Glutamatergic neuron (in vitro differentiated cells): ENCODE data around the gene ECE1. TPM values are rescaled to one million over a fixed set of nuclear protein-coding genes. Genes with fewer than 3 reads are reported as not detected.

ENCODE experiments used
- DNase-seq: peaks from one replicate; pipeline ENCODE4 v3.0.0; 2022
- H3K27ac Mint-ChIP-seq: one replicate; pipeline ENCODE4 v1.8.0; 2020; ENCODE audit warnings: mild to moderate bottlenecking, mixed read lengths, inconsistent platforms; ENCODE audit not compliant: unreplicated experiment
- H3K27me3 Mint-ChIP-seq: one replicate; pipeline ENCODE4 v1.8.0; 2020; ENCODE audit warnings: mild to moderate bottlenecking, moderate library complexity, mixed read lengths, inconsistent platforms; ENCODE audit not compliant: unreplicated experiment
- H3K36me3 Mint-ChIP-seq: one replicate; pipeline ENCODE4 v1.8.0; 2020; ENCODE audit warnings: mild to moderate bottlenecking, mixed read lengths, inconsistent platforms; ENCODE audit not compliant: unreplicated experiment
- H3K4me1 Mint-ChIP-seq: one replicate; pipeline ENCODE4 v1.8.0; 2020; ENCODE audit warnings: mild to moderate bottlenecking, low read depth, mixed read lengths, inconsistent platforms; ENCODE audit not compliant: unreplicated experiment
- H3K4me3 Mint-ChIP-seq: one replicate; pipeline ENCODE4 v1.8.0; 2020; ENCODE audit warnings: mild to moderate bottlenecking, mixed read lengths, inconsistent platforms; ENCODE audit not compliant: unreplicated experiment
- H3K9me3 Mint-ChIP-seq: one replicate; pipeline ENCODE4 v1.8.0; 2020; ENCODE audit warnings: mild to moderate bottlenecking, moderate library complexity, mixed read lengths, inconsistent platforms; ENCODE audit not compliant: unreplicated experiment
- total RNA-seq: library from RNA; stranded (reverse); fragmentation: NEBNext Ultra II Directional; extraction: Animal tissue kit (Norgen Biotek cat#: 25700); gene quantifications from one replicate; pipeline ENCODE4 v1.2.1, GENCODE V29; 2021; ENCODE audit not compliant: unreplicated experiment
- TF ChIP-seq, protein P1 (sequence below): fragments of 200-600 bp; sonication (generic); IDR thresholded peaks from one replicate; pipeline ENCODE4 v1.5.0; 2021; ENCODE audit not compliant: partially characterized antibody, unreplicated experiment

The ECE1 gene
- total RNA-seq, 1 donor from 2014 or later: 36.1 TPM

DNA sequence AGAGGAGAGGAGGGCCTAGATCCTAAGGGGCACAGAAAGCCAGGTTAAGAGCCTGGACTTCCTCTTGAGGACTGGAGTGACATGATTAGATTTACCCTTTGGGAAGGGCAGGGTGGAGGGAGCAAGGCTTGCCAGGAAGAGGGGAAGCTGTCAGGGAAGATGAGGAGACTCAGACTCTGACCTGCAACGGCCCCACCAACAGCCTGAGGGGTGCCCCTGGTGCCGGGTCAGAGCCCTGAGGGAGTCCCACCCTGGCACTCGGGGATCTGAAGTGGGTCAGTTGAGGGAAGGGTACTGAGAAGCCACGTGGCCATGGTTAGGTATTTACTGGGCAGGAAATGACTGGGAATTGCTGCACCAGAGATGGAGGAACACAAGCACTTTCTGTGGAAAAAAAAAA lies 9.8 kb downstream of the ECE1 start:
- TF ChIP-seq, protein P1, sequence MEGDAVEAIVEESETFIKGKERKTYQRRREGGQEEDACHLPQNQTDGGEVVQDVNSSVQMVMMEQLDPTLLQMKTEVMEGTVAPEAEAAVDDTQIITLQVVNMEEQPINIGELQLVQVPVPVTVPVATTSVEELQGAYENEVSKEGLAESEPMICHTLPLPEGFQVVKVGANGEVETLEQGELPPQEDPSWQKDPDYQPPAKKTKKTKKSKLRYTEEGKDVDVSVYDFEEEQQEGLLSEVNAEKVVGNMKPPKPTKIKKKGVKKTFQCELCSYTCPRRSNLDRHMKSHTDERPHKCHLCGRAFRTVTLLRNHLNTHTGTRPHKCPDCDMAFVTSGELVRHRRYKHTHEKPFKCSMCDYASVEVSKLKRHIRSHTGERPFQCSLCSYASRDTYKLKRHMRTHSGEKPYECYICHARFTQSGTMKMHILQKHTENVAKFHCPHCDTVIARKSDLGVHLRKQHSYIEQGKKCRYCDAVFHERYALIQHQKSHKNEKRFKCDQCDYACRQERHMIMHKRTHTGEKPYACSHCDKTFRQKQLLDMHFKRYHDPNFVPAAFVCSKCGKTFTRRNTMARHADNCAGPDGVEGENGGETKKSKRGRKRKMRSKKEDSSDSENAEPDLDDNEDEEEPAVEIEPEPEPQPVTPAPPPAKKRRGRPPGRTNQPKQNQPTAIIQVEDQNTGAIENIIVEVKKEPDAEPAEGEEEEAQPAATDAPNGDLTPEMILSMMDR: no peak
- peak overlapping the region; percentile 48 for H3K27ac Mint-ChIP-seq
- H3K4me3 Mint-ChIP-seq: peak overlapping the region; percentile 9
- peaks cover 27% of the 10 kb centered on the region for H3K4me1 Mint-ChIP-seq
- no peaks in the 10 kb centered on the region for H3K9me3 Mint-ChIP-seq
- DNase-seq: no peak
- no peaks in the 10 kb centered on the region for H3K27me3 Mint-ChIP-seq
- H3K36me3 Mint-ChIP-seq: no peaks in the 10 kb centered on the region

DNA sequence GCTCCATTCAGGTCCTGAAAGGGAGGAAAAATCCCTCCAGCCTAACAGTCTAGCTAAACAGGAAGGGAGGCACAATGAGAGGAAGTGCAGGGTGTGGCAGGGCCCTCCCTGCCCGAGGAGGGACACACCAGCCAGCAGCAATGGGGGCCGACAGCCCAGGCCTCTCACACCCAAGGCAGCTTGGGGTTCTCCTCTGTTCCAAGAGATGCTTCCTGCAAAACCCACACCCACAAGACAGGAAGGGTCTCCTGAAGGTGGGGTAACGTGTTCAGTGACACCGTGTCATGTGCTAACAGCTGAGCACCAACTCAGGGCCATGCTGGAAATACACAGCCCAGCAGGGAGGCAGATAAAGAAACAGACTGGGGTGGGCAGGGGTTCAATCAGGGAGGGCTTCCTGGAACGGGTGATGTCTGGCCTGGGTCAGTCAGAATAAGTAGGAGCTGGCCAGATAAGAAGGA lies 10.2 kb downstream of the ECE1 start:
- H3K4me1 Mint-ChIP-seq: peaks cover 27% of the 10 kb centered on the region
- peak overlapping the region; percentile 9 for H3K4me3 Mint-ChIP-seq
- H3K36me3 Mint-ChIP-seq: no peaks in the 10 kb centered on the region

DNA sequence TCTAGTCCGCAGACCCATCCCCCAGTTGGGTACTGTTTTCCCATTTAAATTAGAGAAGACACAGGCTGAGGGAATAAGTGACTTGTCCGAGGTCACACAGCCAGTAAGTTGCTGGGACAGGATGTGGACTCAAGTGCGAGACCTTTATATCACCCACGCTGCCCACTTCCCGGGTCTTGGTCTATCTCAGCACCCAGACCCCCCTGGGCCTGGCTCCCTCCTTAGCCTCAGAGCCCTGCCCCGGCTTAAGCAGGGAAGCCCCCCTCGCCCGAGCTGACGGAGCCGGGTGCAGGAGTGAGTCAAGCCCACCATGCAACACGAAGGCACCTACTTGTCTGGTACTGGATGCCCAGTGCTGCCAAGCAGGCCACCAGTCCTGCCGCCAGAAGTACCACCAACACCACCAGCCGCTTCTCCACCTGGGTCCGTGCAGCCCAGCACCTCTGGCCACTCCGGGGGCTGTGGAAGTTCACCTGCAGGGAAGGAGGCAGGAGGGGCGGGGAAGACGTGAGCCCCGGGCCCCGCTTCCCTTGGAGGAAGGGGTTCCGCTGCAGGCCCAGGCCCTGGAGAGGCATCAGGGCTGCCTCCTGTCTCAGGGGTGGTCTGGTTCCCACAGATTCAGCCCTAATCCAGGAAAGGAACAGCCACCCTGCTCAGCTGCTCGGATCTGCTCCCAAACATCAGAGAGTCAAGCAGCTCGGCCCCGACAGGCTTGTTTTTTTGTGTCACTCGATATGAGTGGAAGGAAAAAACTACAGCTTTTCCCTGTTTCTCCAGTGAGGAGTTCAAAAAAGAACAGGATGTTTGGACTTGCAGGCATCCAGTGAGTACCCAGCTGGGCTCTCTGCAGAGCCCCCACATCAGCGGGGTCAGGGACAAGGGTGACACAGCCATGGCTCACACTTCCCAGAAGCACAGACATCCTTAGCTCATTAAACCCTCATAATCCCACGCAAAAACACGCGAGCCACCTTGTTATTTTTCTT lies 11.1 kb downstream of the ECE1 start:
- Mint-ChIP-seq H3K27ac (no peak overlapping the region), H3K4me1 (peaks cover 23% of the 10 kb centered on the region), H3K9me3 (no peaks in the 10 kb centered on the region), H3K36me3 (no peaks in the 10 kb centered on the region), H3K4me3 (no peak overlapping the region), H3K27me3 (no peaks in the 10 kb centered on the region)
- TF ChIP-seq, protein P1: no peak
- DNase-seq: no peak

More for the DNA sequence above, 10.2 kb downstream of the ECE1 start:
- Mint-ChIP-seq H3K27me3 (no peaks in the 10 kb centered on the region), H3K9me3 (no peaks in the 10 kb centered on the region), H3K27ac (peak overlapping the region; percentile 48)
- no peak for DNase-seq
- TF ChIP-seq, protein P1: no peak

DNA sequence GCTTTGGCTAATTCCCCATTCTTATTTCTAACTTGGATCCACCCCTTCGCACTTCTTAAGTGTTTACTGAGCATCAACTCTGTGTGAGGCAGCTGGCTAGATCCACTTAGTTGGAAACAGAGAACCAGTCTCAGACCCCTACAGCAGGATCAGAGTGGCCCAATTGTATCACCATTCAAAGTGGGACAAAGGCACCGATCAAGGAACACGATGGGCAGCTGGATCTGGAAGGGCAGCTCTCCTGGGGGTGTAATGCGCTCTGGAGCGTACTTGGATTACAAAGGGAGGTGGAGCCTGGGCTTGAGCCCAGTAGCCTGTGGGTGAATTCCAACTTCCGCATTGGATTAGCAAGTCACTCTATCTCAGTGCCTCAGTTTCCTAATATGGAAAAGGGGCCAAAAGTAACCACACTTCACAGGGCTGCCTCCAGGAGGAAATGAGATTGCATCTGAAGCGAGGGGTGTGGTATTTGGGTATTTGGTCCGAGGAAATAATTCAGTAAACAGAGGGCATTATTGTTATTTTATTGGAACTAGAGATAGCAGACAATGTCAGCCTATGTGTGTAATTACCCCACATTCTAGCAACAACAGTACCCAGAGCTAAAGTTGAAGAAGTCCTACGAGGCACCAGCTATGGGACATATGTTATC lies 11.9 kb downstream of the ECE1 start:
- Mint-ChIP-seq H3K36me3 (no peaks in the 10 kb centered on the region), H3K4me3 (no peak overlapping the region), H3K27me3 (no peaks in the 10 kb centered on the region), H3K4me1 (peaks cover 25% of the 10 kb centered on the region), H3K27ac (no peak overlapping the region), H3K9me3 (no peaks in the 10 kb centered on the region)
- TF ChIP-seq, protein P1: no peak
- DNase-seq: no peak
